Spinal cord (tissue), 10 donors: ENCODE results near the gene NABP1. TPM values are rescaled to one million over a fixed set of nuclear protein-coding genes. Genes with fewer than 3 reads are reported as not detected.

Experiments
- DNase-seq, 6 donors: peaks; one replicate each; pipeline versions ENCODE4 v3.0.0 to v3.0.0-alpha.2; 2013 to 2015; ENCODE audit warnings: low spot score in 6 of 6, low read depth in 4 of 6
- H3K27ac ChIP-seq: one replicate; pipeline ENCODE4 v1.5.1; 2013; ENCODE audit warnings: low read depth, low read length, control low read depth
- H3K27me3 ChIP-seq: one replicate; pipeline ENCODE4 v1.6.1; 2013; ENCODE audit warnings: low read length; ENCODE audit not compliant: control insufficient read depth, insufficient read depth
- H3K36me3 ChIP-seq: one replicate; pipeline ENCODE4 v1.6.1; 2013; ENCODE audit warnings: low read length; ENCODE audit not compliant: control insufficient read depth, insufficient read depth
- H3K4me1 ChIP-seq: one replicate; pipeline ENCODE4 v1.6.1; 2013; ENCODE audit warnings: low read length; ENCODE audit not compliant: control insufficient read depth, insufficient read depth
- H3K4me3 ChIP-seq: one replicate; pipeline ENCODE4 v1.5.1; 2013; ENCODE audit warnings: low read depth, low read length, control low read depth
- H3K9me3 ChIP-seq: one replicate; pipeline ENCODE4 v1.6.1; 2013; ENCODE audit warnings: low read length; ENCODE audit not compliant: control insufficient read depth, insufficient read depth
- WGBS: methylation state at CpG from one replicate; pipeline ENCODE4 v1.1.5; 2013; ENCODE audit warnings: missing lambda C conversion rate; ENCODE audit not compliant: insufficient coverage; 5-methylcytosine and 5-hydroxymethylcytosine counted together
- polyA plus RNA-seq, 2 donors: library from polyadenylated mRNA; unstranded; fragments of 120-200 nt; gene quantifications; one replicate each; pipeline ENCODE4 v1.2.1, GENCODE V29; 2013; ENCODE audit not compliant: insufficient read length in 2 of 2
- total RNA-seq, 2 donors: library from RNA; depleted of rRNA in 1 of 2; stranded (reverse); fragments of 120-200 nt in 1 of 2; fragments of >200 nt in 1 of 2; gene quantifications; one replicate each; pipeline versions ENCODE4 v1.2.3 to v1.2.4, GENCODE V29; 2013 to 2014
- donor health status: healthy.

NABP1 gene
- total and polyA plus RNA-seq, 4 donors: 5.1 to 14.0 (median 6.8) TPM

- Histone ChIP-seq H3K36me3 (no peaks in the 10 kb centered on the region), H3K4me3 (no peak overlapping the region), H3K27ac (no peak overlapping the region), H3K27me3 (no peaks in the 10 kb centered on the region), H3K9me3 (no peaks in the 10 kb centered on the region), H3K4me1 (no peaks in the 10 kb centered on the region)
- 100% methylated on average over 1 of the region's 6 CpGs for WGBS
- no peak for DNase-seq
Observed at GRCh38 chr2:191646163-191646902, 31.6 kb upstream of the NABP1 start.

DNA sequence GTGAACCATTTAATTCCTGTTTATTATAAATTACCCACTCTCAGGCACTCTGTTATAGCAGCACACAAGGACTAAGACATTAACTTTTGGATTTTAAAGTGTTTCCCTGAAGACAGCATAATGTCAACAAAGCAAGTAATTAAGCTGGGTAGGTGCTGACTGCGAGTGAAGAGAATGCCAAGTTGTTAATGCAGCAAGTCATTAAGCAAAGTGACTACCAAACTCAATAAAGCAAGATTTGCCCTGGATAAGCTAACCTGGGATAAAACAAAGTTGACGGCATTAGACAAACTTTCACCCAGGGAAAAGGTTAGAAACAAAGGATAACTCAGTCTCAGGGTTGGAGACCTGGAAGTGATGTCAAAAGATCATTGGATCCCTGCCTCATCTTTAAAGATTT, 28.4 kb upstream of the NABP1 start:
- DNase-seq: peak in 1 of 6 donors; percentile 9
- Histone ChIP-seq H3K36me3 (no peaks in the 10 kb centered on the region), H3K27ac (no peak overlapping the region), H3K9me3 (no peaks in the 10 kb centered on the region), H3K27me3 (no peaks in the 10 kb centered on the region), H3K4me1 (no peaks in the 10 kb centered on the region), H3K4me3 (no peak overlapping the region)
- WGBS: 67% methylated on average over 1 of the region's 2 CpGs

GRCh38 chr2:191650896-191651773, 26.8 kb upstream of the NABP1 start:
- Histone ChIP-seq H3K9me3 (no peaks in the 10 kb centered on the region), H3K4me1 (no peaks in the 10 kb centered on the region), H3K27me3 (no peaks in the 10 kb centered on the region), H3K36me3 (no peaks in the 10 kb centered on the region), H3K4me3 (no peak overlapping the region), H3K27ac (no peak overlapping the region)
- no peak for DNase-seq
- 83% methylated on average over 3 of the region's 3 CpGs for WGBS

DNA sequence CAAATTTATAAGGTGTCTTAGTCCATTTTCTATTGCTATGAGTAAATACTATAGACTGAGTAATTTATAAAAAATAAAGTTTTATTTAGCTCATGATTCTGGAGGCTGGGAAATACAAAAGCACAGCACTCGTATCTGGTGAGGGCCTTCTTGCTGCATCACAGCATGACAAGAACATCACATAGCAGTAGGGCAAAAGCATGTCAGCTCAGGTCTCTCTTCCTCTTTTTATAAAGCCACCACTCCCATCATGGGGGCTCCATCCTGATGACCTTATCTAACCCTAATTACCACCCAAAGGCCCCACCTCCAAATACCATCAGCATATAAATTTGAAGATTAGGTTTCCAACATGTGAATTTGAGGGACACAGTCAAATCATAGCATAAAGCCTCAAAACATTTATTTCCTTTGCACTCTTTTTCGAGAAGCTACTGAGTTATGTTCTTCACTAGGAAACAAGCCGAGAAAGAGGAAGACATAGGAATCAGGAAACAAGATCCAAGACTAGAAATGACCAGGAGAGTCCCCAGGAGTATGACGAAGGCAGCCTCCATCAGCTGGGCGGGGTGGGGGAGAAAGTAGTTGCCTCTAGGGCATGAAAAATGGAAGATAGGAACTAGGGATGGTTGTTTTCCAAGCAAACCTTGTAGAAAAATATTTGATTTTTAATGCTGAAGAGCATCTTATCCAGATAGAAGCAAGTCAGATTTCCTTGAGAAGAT, 24.1 kb upstream of the NABP1 start:
- WGBS: 91% methylated on average over 5 of the region's 5 CpGs

DNA sequence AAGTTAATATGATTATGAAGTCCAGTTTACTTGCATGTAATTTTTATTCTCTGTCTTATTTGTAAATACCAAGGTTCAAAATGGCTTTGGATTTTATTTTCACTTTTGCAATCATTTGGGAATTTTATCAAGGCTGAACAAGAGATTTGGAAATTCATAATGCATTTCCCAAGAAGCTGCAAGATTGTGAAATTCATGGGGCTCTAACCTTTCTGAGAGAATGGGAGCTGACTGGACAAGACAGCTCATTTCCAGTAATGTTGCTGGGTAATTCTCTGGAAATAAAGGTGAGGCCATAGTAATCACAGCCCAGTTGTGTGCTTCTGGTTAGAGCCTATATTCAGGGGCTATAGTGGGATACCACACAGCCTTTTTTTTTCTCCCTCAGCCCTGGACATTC, 21.5 kb upstream of the NABP1 start:
- Histone ChIP-seq H3K27me3 (no peaks in the 10 kb centered on the region), H3K9me3 (no peaks in the 10 kb centered on the region), H3K4me1 (no peaks in the 10 kb centered on the region), H3K36me3 (no peaks in the 10 kb centered on the region), H3K4me3 (no peak overlapping the region), H3K27ac (no peak overlapping the region)
- DNase-seq: no peak

More for the DNA sequence above, 24.1 kb upstream of the NABP1 start:
- Histone ChIP-seq H3K4me1 (no peaks in the 10 kb centered on the region), H3K27me3 (no peaks in the 10 kb centered on the region), H3K27ac (no peak overlapping the region), H3K9me3 (no peaks in the 10 kb centered on the region), H3K36me3 (no peaks in the 10 kb centered on the region), H3K4me3 (no peak overlapping the region)
- DNase-seq: no peak

GRCh38 chr2:191656792-191657191, 21.1 kb upstream of the NABP1 start:
- Histone ChIP-seq H3K36me3 (no peaks in the 10 kb centered on the region), H3K4me3 (no peak overlapping the region), H3K9me3 (no peaks in the 10 kb centered on the region), H3K4me1 (no peaks in the 10 kb centered on the region), H3K27me3 (no peaks in the 10 kb centered on the region), H3K27ac (no peak overlapping the region)
- no peak for DNase-seq

- DNase-seq: no peak
Observed at GRCh38 chr2:191657977-191658376, 20.0 kb upstream of the NABP1 start.

GRCh38 chr2:191659198-191659597, 18.7 kb upstream of the NABP1 start:
- DNase-seq: no peak
- H3K27ac ChIP-seq: no peak overlapping the region
- no peaks in the 10 kb centered on the region for H3K4me1 ChIP-seq
- H3K36me3 ChIP-seq: no peaks in the 10 kb centered on the region
- H3K9me3 ChIP-seq: no peaks in the 10 kb centered on the region
- no peaks in the 10 kb centered on the region for H3K27me3 ChIP-seq
- no peak overlapping the region for H3K4me3 ChIP-seq

More at GRCh38 chr2:191657977-191658376, 20.0 kb upstream of the NABP1 start:
- Histone ChIP-seq H3K27me3 (no peaks in the 10 kb centered on the region), H3K9me3 (no peaks in the 10 kb centered on the region), H3K27ac (no peak overlapping the region), H3K36me3 (no peaks in the 10 kb centered on the region), H3K4me3 (no peak overlapping the region), H3K4me1 (no peaks in the 10 kb centered on the region)

DNA sequence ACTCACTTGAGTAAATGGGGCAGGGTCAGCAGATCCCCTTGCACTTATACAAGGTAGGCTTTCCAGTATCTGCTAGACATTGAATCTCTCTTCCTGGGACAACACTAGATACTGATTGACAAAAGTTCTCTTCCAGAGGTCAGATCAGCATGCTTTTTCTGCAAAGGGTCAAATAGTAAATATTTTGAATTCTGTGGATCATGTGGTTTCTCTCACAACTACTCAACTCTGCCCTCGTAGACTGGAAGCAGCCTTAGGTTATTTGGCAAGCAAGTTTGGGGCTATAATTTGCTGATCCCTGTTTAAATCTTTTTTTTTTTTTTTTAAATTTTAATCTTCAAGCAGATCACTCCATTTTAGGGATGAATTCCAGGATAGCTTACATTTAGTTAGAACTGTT, 17.4 kb upstream of the NABP1 start:
- WGBS: no CpG with 5 or more reads among the region's 1 CpG
- no peak overlapping the region for H3K27ac ChIP-seq
- H3K36me3 ChIP-seq: no peaks in the 10 kb centered on the region
- no peaks in the 10 kb centered on the region for H3K4me1 ChIP-seq
- no peaks in the 10 kb centered on the region for H3K27me3 ChIP-seq
- DNase-seq: no peak
- H3K4me3 ChIP-seq: no peak overlapping the region
- no peaks in the 10 kb centered on the region for H3K9me3 ChIP-seq
